ENCODE results near the gene SECTM1.

SECTM1 gene

GRCh38 chr17:82275326-82275725 lies 58.2 kb downstream of the SECTM1 start (continued):
- no peak for TF ChIP-seq ESRRG (CRISPR knock-in tag; IDR thresholded peaks at IDR 0.05)
- no peak for TF ChIP-seq TOX (CRISPR knock-in tag; IDR thresholded peaks at IDR 0.05; ENCODE audit: borderline replicate concordance)
- TF ChIP-seq SNAI2 (CRISPR knock-in tag; IDR thresholded peaks at IDR 0.05), result no peak
- no peak for TF ChIP-seq GLIS3 (CRISPR knock-in tag; IDR thresholded peaks at IDR 0.05)
- TF ChIP-seq, protein P1, sequence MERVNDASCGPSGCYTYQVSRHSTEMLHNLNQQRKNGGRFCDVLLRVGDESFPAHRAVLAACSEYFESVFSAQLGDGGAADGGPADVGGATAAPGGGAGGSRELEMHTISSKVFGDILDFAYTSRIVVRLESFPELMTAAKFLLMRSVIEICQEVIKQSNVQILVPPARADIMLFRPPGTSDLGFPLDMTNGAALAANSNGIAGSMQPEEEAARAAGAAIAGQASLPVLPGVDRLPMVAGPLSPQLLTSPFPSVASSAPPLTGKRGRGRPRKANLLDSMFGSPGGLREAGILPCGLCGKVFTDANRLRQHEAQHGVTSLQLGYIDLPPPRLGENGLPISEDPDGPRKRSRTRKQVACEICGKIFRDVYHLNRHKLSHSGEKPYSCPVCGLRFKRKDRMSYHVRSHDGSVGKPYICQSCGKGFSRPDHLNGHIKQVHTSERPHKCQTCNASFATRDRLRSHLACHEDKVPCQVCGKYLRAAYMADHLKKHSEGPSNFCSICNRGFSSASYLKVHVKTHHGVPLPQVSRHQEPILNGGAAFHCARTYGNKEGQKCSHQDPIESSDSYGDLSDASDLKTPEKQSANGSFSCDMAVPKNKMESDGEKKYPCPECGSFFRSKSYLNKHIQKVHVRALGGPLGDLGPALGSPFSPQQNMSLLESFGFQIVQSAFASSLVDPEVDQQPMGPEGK (CRISPR knock-in tag; IDR thresholded peaks at IDR 0.05; ENCODE audit: borderline replicate concordance), result no peak
- no peak for TF ChIP-seq ZC3H10 (CRISPR knock-in tag; IDR thresholded peaks at IDR 0.05)

- no peak for TF ChIP-seq ARNTL (CRISPR knock-in tag; IDR thresholded peaks at IDR 0.05; ENCODE audit: borderline replicate concordance, low read depth)
- TF ChIP-seq CSRNP3 (CRISPR knock-in tag; IDR thresholded peaks at IDR 0.05), result no peak
- no peak for TF ChIP-seq ZNF8 (CRISPR knock-in tag; IDR thresholded peaks at IDR 0.05)
- TF ChIP-seq ZFP30 (CRISPR knock-in tag; IDR thresholded peaks at IDR 0.05), result no peak
- TF ChIP-seq RARB (CRISPR knock-in tag; IDR thresholded peaks at IDR 0.05), result no peak
- no peak for TF ChIP-seq ISL1 (CRISPR knock-in tag; IDR thresholded peaks at IDR 0.05)
- TF ChIP-seq TCF4 (CRISPR knock-in tag; IDR thresholded peaks at IDR 0.05; ENCODE audit: borderline replicate concordance), result no peak
- TF ChIP-seq CSDC2 (CRISPR knock-in tag; IDR thresholded peaks at IDR 0.05), result no peak
- no peak for TF ChIP-seq TOX (CRISPR knock-in tag; IDR thresholded peaks at IDR 0.05; ENCODE audit: borderline replicate concordance)
- TF ChIP-seq BACH2 (CRISPR knock-in tag; IDR thresholded peaks at IDR 0.05; ENCODE audit: borderline replicate concordance), result no peak
- no peak for TF ChIP-seq GLIS3 (CRISPR knock-in tag; IDR thresholded peaks at IDR 0.05)
- TF ChIP-seq, protein P1 (CRISPR knock-in tag; IDR thresholded peaks at IDR 0.05; ENCODE audit: borderline replicate concordance), result no peak
- TF ChIP-seq OSR1 (CRISPR knock-in tag; IDR thresholded peaks at IDR 0.05), result no peak
- no peak for TF ChIP-seq POU6F1 (CRISPR knock-in tag; IDR thresholded peaks at IDR 0.05; ENCODE audit: borderline replicate concordance, low read depth)
- no peak for TF ChIP-seq ZNF565 (CRISPR knock-in tag; conservative IDR thresholded peaks at IDR 0.05; ENCODE audit: low read depth)
- no peak for TF ChIP-seq ZC3H10 (CRISPR knock-in tag; IDR thresholded peaks at IDR 0.05)
- no peak for TF ChIP-seq ZNF70 (CRISPR knock-in tag; IDR thresholded peaks at IDR 0.05)
- no peak for TF ChIP-seq PPARA (CRISPR knock-in tag; IDR thresholded peaks at IDR 0.05; ENCODE audit: borderline replicate concordance)
- ATAC-seq, result no peak
These were observed 59.2 kb downstream of the SECTM1 start for GRCh38 chr17:82274134-82275020.

DNA sequence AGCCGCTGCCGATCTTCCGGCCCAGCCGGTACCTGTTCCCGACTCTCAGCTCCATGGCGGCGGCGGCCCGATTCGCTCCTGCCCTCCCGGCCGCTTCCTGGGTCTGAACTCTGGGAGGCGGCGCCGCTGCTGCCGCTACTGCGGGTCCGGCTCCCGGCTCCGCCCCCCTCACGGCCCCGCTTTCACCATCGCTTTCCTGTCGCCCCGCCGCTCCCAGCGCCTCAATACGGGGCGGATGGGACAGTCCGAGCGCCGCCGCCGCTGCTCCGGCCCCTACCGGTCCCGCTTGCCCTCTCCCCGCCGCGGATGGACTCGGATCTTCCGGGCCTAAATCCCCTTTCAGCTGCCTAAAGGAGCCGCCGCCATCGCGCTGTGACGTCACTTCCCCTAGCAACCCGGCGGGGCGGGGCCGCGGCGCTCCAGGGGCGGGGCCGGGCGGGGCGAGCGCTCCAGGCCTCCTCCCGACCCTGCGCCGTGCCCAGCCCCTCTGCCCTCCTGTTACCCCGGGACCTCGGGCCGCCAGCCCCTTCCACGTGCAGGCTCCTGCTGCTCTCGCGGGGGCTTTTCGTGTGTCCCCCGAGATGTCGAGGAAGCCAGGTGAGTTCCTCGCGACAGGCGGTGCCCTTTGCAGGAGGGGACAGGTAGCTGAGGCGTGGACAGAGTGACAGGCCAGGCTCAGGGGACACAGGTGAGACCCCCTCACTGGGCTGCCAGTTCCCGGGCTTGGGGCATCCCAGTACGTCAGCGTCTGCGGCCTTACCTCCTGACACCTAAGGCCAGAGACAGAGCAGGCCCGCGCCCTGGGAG lies 60.0 kb downstream of the SECTM1 start, which contains the start of gene CSNK1D:
Gene CSNK1D (minus strand): TSS at position 374 of the 807 bp plus-strand sequence. CDS start 319 bp downstream, at position 55.
- peak; percentile 88 for ATAC-seq
- TF ChIP-seq POU6F1 (CRISPR knock-in tag; IDR thresholded peaks at IDR 0.05; ENCODE audit: borderline replicate concordance, low read depth), result no peak
- TF ChIP-seq, protein P2, sequence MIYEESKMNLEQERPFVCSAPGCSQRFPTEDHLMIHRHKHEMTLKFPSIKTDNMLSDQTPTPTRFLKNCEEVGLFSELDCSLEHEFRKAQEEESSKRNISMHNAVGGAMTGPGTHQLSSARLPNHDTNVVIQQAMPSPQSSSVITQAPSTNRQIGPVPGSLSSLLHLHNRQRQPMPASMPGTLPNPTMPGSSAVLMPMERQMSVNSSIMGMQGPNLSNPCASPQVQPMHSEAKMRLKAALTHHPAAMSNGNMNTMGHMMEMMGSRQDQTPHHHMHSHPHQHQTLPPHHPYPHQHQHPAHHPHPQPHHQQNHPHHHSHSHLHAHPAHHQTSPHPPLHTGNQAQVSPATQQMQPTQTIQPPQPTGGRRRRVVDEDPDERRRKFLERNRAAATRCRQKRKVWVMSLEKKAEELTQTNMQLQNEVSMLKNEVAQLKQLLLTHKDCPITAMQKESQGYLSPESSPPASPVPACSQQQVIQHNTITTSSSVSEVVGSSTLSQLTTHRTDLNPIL (CRISPR knock-in tag; IDR thresholded peaks at IDR 0.05; ENCODE audit: low read depth), result no peak
- TF ChIP-seq ZNF565 (CRISPR knock-in tag; conservative IDR thresholded peaks at IDR 0.05; ENCODE audit: low read depth), result no peak
- peak; percentile 79; the same call in 1 of the 2 replicates for TF ChIP-seq CSDC2 (CRISPR knock-in tag; IDR thresholded peaks at IDR 0.05)
- TF ChIP-seq RARB (CRISPR knock-in tag; IDR thresholded peaks at IDR 0.05), result no peak
- no peak for TF ChIP-seq ZNF70 (CRISPR knock-in tag; IDR thresholded peaks at IDR 0.05)
- TF ChIP-seq ARNTL (CRISPR knock-in tag; IDR thresholded peaks at IDR 0.05; ENCODE audit: borderline replicate concordance, low read depth), result no peak
- peak; percentile 24; the same call in 1 of the 2 replicates for TF ChIP-seq SNAI2 (CRISPR knock-in tag; IDR thresholded peaks at IDR 0.05)
- TF ChIP-seq CSRNP3 (CRISPR knock-in tag; IDR thresholded peaks at IDR 0.05), result no peak
